Measurements from ENCODE around the gene WDR74.
A peak's percentile ranks its signal among the peaks of the same experiment; 100 is the strongest.

The WDR74 gene

GRCh38 chr11:62852523-62853188, 13.3 kb upstream of the WDR74 start:
- H2BK15ac ChIP-seq (ENCODE audit: low read length) = no peak overlapping the region
- peaks cover 8 to 18% of the 10 kb centered on the region in 2 donors for H3K4me1 ChIP-seq (ENCODE audit: control insufficient read depth in 2 of 2, insufficient read depth in 1 of 2, low read depth in 1 of 2, low read length in 2 of 2)
- peak overlapping the region in 1 of 2 donors; percentile 76 for H3K4me3 ChIP-seq (ENCODE audit: low read length in 2 of 2)
- no peak overlapping the region for H3K23ac ChIP-seq (ENCODE audit: low read depth, low read length, poor library complexity)
- H3K27me3 ChIP-seq (ENCODE audit: control insufficient read depth in 3 of 3, insufficient read depth in 3 of 3, low read depth in 1 of 3, low read length in 3 of 3) = no peaks in the 10 kb centered on the region
- H2AFZ ChIP-seq (ENCODE audit: low read length) = no peak overlapping the region
- no peak overlapping the region for H3K4ac ChIP-seq (ENCODE audit: low read length)
- no peak overlapping the region for H4K8ac ChIP-seq (ENCODE audit: low read depth, low read length)
- H3K36me3 ChIP-seq (replicated peaks in 1 of 2; ENCODE audit: control insufficient read depth in 2 of 2, insufficient read depth in 2 of 2, low read length in 2 of 2) = peaks cover 28 to 44% of the 10 kb centered on the region in 2 donors
- no peak overlapping the region for H3K18ac ChIP-seq (ENCODE audit: low read length)
- no peak overlapping the region for H3K14ac ChIP-seq (ENCODE audit: low read length)
- no peaks in the 10 kb centered on the region for H3K9me3 ChIP-seq (replicated peaks in 1 of 2; ENCODE audit: control insufficient read depth in 2 of 2, insufficient read depth in 1 of 2, low read depth in 1 of 2, low read length in 2 of 2)
- no peaks in the 10 kb centered on the region for H3K79me1 ChIP-seq (ENCODE audit: low read depth, low read length)
- no peak overlapping the region for H2BK5ac ChIP-seq (ENCODE audit: low read length)
- H3K27ac ChIP-seq (replicated peaks; ENCODE audit: low read length) = no peak overlapping the region
- no peak for DNase-seq (ENCODE audit: low spot score)
- no peak overlapping the region for H2BK120ac ChIP-seq (ENCODE audit: low read depth, low read length)
- H3K9ac ChIP-seq (ENCODE audit: low read depth, low read length, poor library complexity) = no peak overlapping the region
- H3K4me2 ChIP-seq (ENCODE audit: insufficient read depth, low read length, poor library complexity, severe bottlenecking) = no peak overlapping the region
- H2BK12ac ChIP-seq (ENCODE audit: low read length) = no peak overlapping the region
- no peak overlapping the region for H2AK5ac ChIP-seq (ENCODE audit: low read depth, low read length)
- no peak overlapping the region for H4K91ac ChIP-seq (ENCODE audit: low read depth, low read length, poor library complexity)

- Histone ChIP-seq H3K27ac (replicated peaks; ENCODE audit: low read length) (no peak overlapping the region), H3K4ac (ENCODE audit: low read length) (no peak overlapping the region), H3K18ac (ENCODE audit: low read length) (no peak overlapping the region), H3K14ac (ENCODE audit: low read length) (no peak overlapping the region), H3K4me3 (ENCODE audit: low read length in 2 of 2) (no peak overlapping the region), H3K4me2 (ENCODE audit: insufficient read depth, low read length, poor library complexity, severe bottlenecking) (no peak overlapping the region), H2AK5ac (ENCODE audit: low read depth, low read length) (no peak overlapping the region), H2BK5ac (ENCODE audit: low read length) (no peak overlapping the region), H2BK120ac (ENCODE audit: low read depth, low read length) (no peak overlapping the region), H3K23ac (ENCODE audit: low read depth, low read length, poor library complexity) (no peak overlapping the region), H3K4me1 (ENCODE audit: control insufficient read depth in 2 of 2, insufficient read depth in 1 of 2, low read depth in 1 of 2, low read length in 2 of 2) (peaks cover 8 to 15% of the 10 kb centered on the region in 2 donors), H2BK15ac (ENCODE audit: low read length) (no peak overlapping the region), H2BK12ac (ENCODE audit: low read length) (no peak overlapping the region), H3K9me3 (replicated peaks in 1 of 2; ENCODE audit: control insufficient read depth in 2 of 2, insufficient read depth in 1 of 2, low read depth in 1 of 2, low read length in 2 of 2) (no peaks in the 10 kb centered on the region), H3K27me3 (ENCODE audit: control insufficient read depth in 3 of 3, insufficient read depth in 3 of 3, low read depth in 1 of 3, low read length in 3 of 3) (no peaks in the 10 kb centered on the region), H4K91ac (ENCODE audit: low read depth, low read length, poor library complexity) (no peak overlapping the region), H3K9ac (ENCODE audit: low read depth, low read length, poor library complexity) (no peak overlapping the region), H3K36me3 (replicated peaks in 1 of 2; ENCODE audit: control insufficient read depth in 2 of 2, insufficient read depth in 2 of 2, low read length in 2 of 2) (peaks cover 28 to 44% of the 10 kb centered on the region in 2 donors), H4K8ac (ENCODE audit: low read depth, low read length) (no peak overlapping the region), H3K79me1 (ENCODE audit: low read depth, low read length) (no peaks in the 10 kb centered on the region), H2AFZ (ENCODE audit: low read length) (no peak overlapping the region)
- DNase-seq (ENCODE audit: low spot score) = no peak
- no CpG with 5 or more reads among the region's 3 CpGs for WGBS, 2 donors (ENCODE audit: extremely low coverage in 2 of 2, insufficient read length in 2 of 2, insufficient replicate concordance in 1 of 2)
Measured at GRCh38 chr11:62851807-62852522, 12.6 kb upstream of the WDR74 start.

GRCh38 chr11:62850911-62851806, 11.8 kb upstream of the WDR74 start:
- Histone ChIP-seq H3K18ac (ENCODE audit: low read length) (no peak overlapping the region), H4K8ac (ENCODE audit: low read depth, low read length) (no peak overlapping the region), H3K9me3 (replicated peaks in 1 of 2; ENCODE audit: control insufficient read depth in 2 of 2, insufficient read depth in 1 of 2, low read depth in 1 of 2, low read length in 2 of 2) (peaks cover 0 to 2% of the 10 kb centered on the region in 2 donors), H2AFZ (ENCODE audit: low read length) (no peak overlapping the region), H3K27me3 (ENCODE audit: control insufficient read depth in 3 of 3, insufficient read depth in 3 of 3, low read depth in 1 of 3, low read length in 3 of 3) (no peaks in the 10 kb centered on the region), H2BK120ac (ENCODE audit: low read depth, low read length) (no peak overlapping the region), H2BK15ac (ENCODE audit: low read length) (no peak overlapping the region), H3K4ac (ENCODE audit: low read length) (no peak overlapping the region), H3K36me3 (replicated peaks in 1 of 2; ENCODE audit: control insufficient read depth in 2 of 2, insufficient read depth in 2 of 2, low read length in 2 of 2) (peaks cover 28 to 44% of the 10 kb centered on the region in 2 donors), H3K4me2 (ENCODE audit: insufficient read depth, low read length, poor library complexity, severe bottlenecking) (no peak overlapping the region), H3K23ac (ENCODE audit: low read depth, low read length, poor library complexity) (no peak overlapping the region), H4K91ac (ENCODE audit: low read depth, low read length, poor library complexity) (no peak overlapping the region), H3K4me1 (ENCODE audit: control insufficient read depth in 2 of 2, insufficient read depth in 1 of 2, low read depth in 1 of 2, low read length in 2 of 2) (peaks cover 8 to 15% of the 10 kb centered on the region in 2 donors), H3K4me3 (ENCODE audit: low read length in 2 of 2) (no peak overlapping the region), H3K14ac (ENCODE audit: low read length) (no peak overlapping the region), H2BK5ac (ENCODE audit: low read length) (no peak overlapping the region), H2AK5ac (ENCODE audit: low read depth, low read length) (no peak overlapping the region), H3K79me1 (ENCODE audit: low read depth, low read length) (no peaks in the 10 kb centered on the region), H2BK12ac (ENCODE audit: low read length) (no peak overlapping the region), H3K27ac (replicated peaks; ENCODE audit: low read length) (peak overlapping the region; percentile 10), H3K9ac (ENCODE audit: low read depth, low read length, poor library complexity) (no peak overlapping the region)
- DNase-seq (ENCODE audit: low spot score) = no peak
- WGBS, 2 donors (ENCODE audit: extremely low coverage in 2 of 2, insufficient read length in 2 of 2, insufficient replicate concordance in 1 of 2) = no CpG with 5 or more reads among the region's 15 CpGs

All from neuronal stem cell (in vitro differentiated cells).